ENCODE results near the gene SMPD3. TPM values are rescaled to one million over a fixed set of nuclear protein-coding genes. Genes with fewer than 3 reads are reported as not detected.

The SMPD3 gene
- total RNA-seq, 1 experiment from 2014 or later: 0.89 TPM

DNA sequence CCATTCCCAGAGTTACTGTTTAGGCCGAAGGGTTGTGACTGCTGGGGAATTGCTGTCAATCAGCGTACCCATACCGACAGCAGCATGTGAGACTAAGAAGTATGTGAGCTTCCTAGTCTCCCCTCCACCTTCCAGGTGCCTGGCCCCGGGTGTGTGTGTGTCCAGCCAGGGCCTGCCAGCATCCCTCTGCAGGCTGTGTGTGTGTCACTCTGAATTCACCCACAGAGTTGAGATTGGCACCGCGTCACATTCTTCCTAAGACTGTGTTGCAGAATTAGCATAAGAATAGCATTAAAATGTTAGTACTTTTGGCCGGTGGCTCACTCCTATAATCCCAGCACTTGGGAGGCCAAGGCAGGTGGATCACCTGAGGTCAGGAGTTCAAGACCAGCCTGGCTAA, 105.7 kb downstream of the SMPD3 start:
- no peak for TF ChIP-seq EGR1 (IDR thresholded peaks at IDR 0.05; ENCODE audit: low read depth)
- no peak for TF ChIP-seq RAD21 (IDR thresholded peaks at IDR 0.05; ENCODE audit: low read depth)
- TF ChIP-seq EZH2phosphoT487 (IDR thresholded peaks at IDR 0.05; ENCODE audit: borderline replicate concordance): no peak
- TF ChIP-seq ZFX (IDR thresholded peaks at IDR 0.05): no peak
- no peak for TF ChIP-seq CEBPB (IDR thresholded peaks at IDR 0.05; ENCODE audit: low read depth)
- no peak for TF ChIP-seq JUND (IDR thresholded peaks at IDR 0.05)
- no peak for TF ChIP-seq EZH2 (IDR thresholded peaks at IDR 0.05)
- TF ChIP-seq POLR2A (IDR thresholded peaks at IDR 0.05; ENCODE audit: borderline replicate concordance, extremely low read depth, insufficient read depth, insufficient read length): no peak
- TF ChIP-seq CTCF (IDR thresholded peaks at IDR 0.05 in 2 of 3, conservative IDR thresholded peaks at IDR 0.05 in 1 of 3; ENCODE audit: borderline replicate concordance in 1 of 3, insufficient read depth in 1 of 3, low read depth in 2 of 3, low read length in 2 of 3): no peak
- no peak for TF ChIP-seq CBX3 (IDR thresholded peaks at IDR 0.05; ENCODE audit: low read depth)
- TF ChIP-seq ATF3 (IDR thresholded peaks at IDR 0.05): no peak
- TF ChIP-seq, protein P1, sequence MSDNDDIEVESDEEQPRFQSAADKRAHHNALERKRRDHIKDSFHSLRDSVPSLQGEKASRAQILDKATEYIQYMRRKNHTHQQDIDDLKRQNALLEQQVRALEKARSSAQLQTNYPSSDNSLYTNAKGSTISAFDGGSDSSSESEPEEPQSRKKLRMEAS (IDR thresholded peaks at IDR 0.05): no peak
- no peak for TF ChIP-seq SP1 (IDR thresholded peaks at IDR 0.05; ENCODE audit: low read depth)
- no peak for TF ChIP-seq ZNF274 (IDR thresholded peaks at IDR 0.05; ENCODE audit: low read depth, low read length)
- TF ChIP-seq YY1 (IDR thresholded peaks at IDR 0.05; ENCODE audit: extremely low read depth, insufficient replicate concordance, low read depth, low read length): no peak
- no peak for TF ChIP-seq POLR2AphosphoS5 (IDR thresholded peaks at IDR 0.05; ENCODE audit: low read depth, low read length)
- Histone ChIP-seq H4K20me1 (ENCODE audit: insufficient read depth) (no peaks in the 10 kb centered on the region), H3K9me2 (ENCODE audit: insufficient read depth) (no peaks in the 10 kb centered on the region), H3K27me3 (ENCODE audit: insufficient read depth, low read length) (no peaks in the 10 kb centered on the region), H2AFZ (ENCODE audit: low read depth, low read length, poor library complexity, severe bottlenecking) (no peak overlapping the region), H3K9ac (ENCODE audit: low read length) (no peak overlapping the region), H3K4me3 (replicated peaks in 1 of 2; ENCODE audit: low read depth in 1 of 2, low read length in 2 of 2) (no peak overlapping the region), H3K36me3 (ENCODE audit: control insufficient read depth in 1 of 2, insufficient read depth in 2 of 2, low read length in 2 of 2) (peaks cover 30 to 31% of the 10 kb centered on the region in 2 experiments; a peak in 3 of 4 replicates), H3K9me3 (ENCODE audit: control insufficient read depth in 1 of 2, insufficient read depth in 1 of 2, low read depth in 1 of 2, low read length in 2 of 2) (no peaks in the 10 kb centered on the region), H3K4me2 (ENCODE audit: low read length) (no peak overlapping the region), H3K27ac (ENCODE audit: low read depth, low read length) (no peak overlapping the region), H3K79me2 (ENCODE audit: insufficient read depth, low read length) (no peaks in the 10 kb centered on the region), H3K4me1 (ENCODE audit: control insufficient read depth in 1 of 2, insufficient read depth in 2 of 2, low read length in 2 of 2) (no peaks in the 10 kb centered on the region)
- intact Hi-C loops (cut with micrococcal nuclease): no loop called here
- ChIA-PET CTCF (no interaction called here), RAD21 (ENCODE audit: low non-redundant PET in 1 of 2, low total read pairs in 2 of 2, uncharacterized antibody in 2 of 2, unreplicated experiment in 2 of 2) (no interaction called here), POLR2A (no interaction called here)
- DNase-seq (ENCODE audit: low read depth, low spot score): no peak
- no TSS peak for BruUV-seq (replicated peaks)
- no peak for ATAC-seq

Measured in HCT116 (cell line).